IPS DF 6.9 (cell line): Measurements from ENCODE around the gene DNAJC1.

Experiments
- DNase-seq: peaks from one replicate; pipeline ENCODE4 v3.0.0-alpha.2; 2013; ENCODE audit warnings: low read depth, low spot score
- H3K27ac ChIP-seq: one replicate; pipeline ENCODE4 v1.5.1; 2013; ENCODE audit warnings: low read length, control low read depth
- H3K27me3 ChIP-seq: 2 replicates; pipeline ENCODE4 v1.6.1; 2013; ENCODE audit warnings: mild to moderate bottlenecking, low read length; ENCODE audit not compliant: control insufficient read depth, insufficient read depth
- H3K36me3 ChIP-seq: 2 replicates; pipeline ENCODE4 v1.6.1; 2013; ENCODE audit warnings: low read length; ENCODE audit not compliant: control insufficient read depth, insufficient read depth
- H3K4me1 ChIP-seq: 2 replicates; pipeline ENCODE4 v1.6.1; 2013; ENCODE audit warnings: low read length; ENCODE audit not compliant: control insufficient read depth, insufficient read depth
- H3K4me3 ChIP-seq: 2 replicates; pipeline ENCODE4 v1.5.1; 2013; ENCODE audit warnings: mild to moderate bottlenecking, low read length
- H3K9me3 ChIP-seq: 2 replicates; pipeline ENCODE4 v1.6.1; 2013; ENCODE audit warnings: low read length, inconsistent platforms; ENCODE audit not compliant: control insufficient read depth, insufficient read depth
- WGBS: extraction: QIAGEN DNeasy Blood & Tissue Kit; methylation state at CpG from one replicate; pipeline ENCODE4 v1.1.7; 2013; ENCODE audit warnings: mixed read lengths, missing lambda C conversion rate; ENCODE audit not compliant: insufficient read length, insufficient coverage; 5-methylcytosine and 5-hydroxymethylcytosine counted together

The DNAJC1 gene

DNA sequence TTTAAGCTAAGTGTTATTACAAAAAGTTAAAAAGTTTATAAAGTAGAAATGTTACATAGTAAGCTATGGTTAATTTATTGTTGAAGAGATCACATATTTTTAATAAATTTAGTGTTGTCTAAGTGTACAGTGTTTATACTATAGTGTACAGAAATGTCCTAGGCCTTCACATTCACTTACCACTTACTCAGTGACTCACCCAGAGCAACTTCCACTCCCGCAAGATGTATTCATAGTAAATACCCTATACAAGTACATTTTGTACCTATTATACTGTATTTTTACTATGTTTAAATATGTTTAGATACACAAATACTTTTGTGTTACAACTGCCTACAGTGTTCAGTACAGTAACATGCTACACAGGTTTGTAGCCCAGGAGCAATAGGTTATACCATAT, 69.2 kb downstream of the DNAJC1 start:
- H3K27ac ChIP-seq: no peak overlapping the region
- no peaks in the 10 kb centered on the region for H3K27me3 ChIP-seq
- H3K9me3 ChIP-seq: no peaks in the 10 kb centered on the region
- WGBS: no CpG with 5 or more reads among the region's 1 CpG
- H3K36me3 ChIP-seq: no peaks in the 10 kb centered on the region
- H3K4me3 ChIP-seq: no peak overlapping the region
- DNase-seq: no peak
- H3K4me1 ChIP-seq: no peaks in the 10 kb centered on the region

DNA sequence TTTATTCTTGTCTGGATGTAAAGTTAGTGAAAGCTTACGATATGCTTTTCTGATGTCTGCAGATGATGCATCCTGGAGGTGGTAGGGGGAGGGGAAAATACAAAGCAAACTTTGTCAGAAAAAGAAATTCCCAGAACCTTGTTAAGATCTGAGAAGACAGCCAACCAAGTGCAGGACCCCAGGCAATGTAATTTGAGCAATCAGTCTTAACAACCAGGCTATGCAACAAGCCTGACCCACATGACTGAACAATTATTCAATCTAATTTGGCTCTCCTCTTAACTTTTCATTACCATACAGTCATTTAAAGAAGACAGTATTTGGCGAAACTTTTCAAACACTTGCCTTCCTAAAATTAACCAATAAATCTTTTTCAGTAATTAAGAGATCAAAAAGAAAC, 74.5 kb downstream of the DNAJC1 start:
- 100% methylated on average over 1 of the region's 2 CpGs for WGBS

DNA sequence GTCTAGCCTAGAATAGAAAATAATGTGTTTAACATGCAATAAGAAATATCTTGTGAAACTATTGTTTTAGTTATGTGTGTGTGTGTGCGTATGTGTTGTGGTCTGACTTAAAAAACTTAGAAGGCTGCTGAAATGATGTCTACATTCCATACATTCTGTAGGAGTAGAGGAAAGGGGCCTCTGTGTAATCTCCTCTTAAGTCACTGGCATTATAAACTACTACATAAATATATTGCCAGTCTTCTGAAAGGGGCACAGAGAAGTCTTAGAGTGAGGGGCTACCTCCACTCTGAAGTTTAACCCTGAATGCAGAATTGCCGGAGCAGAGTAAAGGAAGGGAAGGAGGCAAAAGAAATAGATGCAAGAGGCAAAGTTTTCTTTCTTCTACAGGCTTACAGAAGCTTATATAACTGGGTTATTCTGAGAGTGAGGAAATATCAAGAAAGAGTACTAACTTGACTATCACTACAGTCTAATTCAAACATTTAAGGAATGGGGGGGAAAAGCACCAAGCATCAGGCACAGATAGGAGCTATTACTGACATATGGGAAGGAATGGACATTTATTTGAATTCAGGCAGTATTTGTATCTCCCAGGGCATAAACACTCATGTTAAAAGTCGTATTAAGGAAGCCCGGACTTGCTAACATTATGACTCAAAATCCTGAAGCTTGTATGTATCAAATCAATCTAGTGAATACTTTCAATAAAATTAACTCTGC, 75.7 kb downstream of the DNAJC1 start:
- H3K27ac ChIP-seq: no peak overlapping the region
- no peak for DNase-seq
- peaks cover 2% of the 10 kb centered on the region for H3K4me1 ChIP-seq
- no peaks in the 10 kb centered on the region for H3K36me3 ChIP-seq
- no peaks in the 10 kb centered on the region for H3K9me3 ChIP-seq
- no peak overlapping the region for H3K4me3 ChIP-seq
- H3K27me3 ChIP-seq: no peaks in the 10 kb centered on the region
- WGBS: no CpG with 5 or more reads among the region's 4 CpGs

More for the DNA sequence above, 74.5 kb downstream of the DNAJC1 start:
- H3K36me3 ChIP-seq: no peaks in the 10 kb centered on the region
- H3K27ac ChIP-seq: no peak overlapping the region
- H3K9me3 ChIP-seq: no peaks in the 10 kb centered on the region
- H3K4me1 ChIP-seq: peaks cover 2% of the 10 kb centered on the region
- no peak overlapping the region for H3K4me3 ChIP-seq
- DNase-seq: no peak
- H3K27me3 ChIP-seq: no peaks in the 10 kb centered on the region

DNA sequence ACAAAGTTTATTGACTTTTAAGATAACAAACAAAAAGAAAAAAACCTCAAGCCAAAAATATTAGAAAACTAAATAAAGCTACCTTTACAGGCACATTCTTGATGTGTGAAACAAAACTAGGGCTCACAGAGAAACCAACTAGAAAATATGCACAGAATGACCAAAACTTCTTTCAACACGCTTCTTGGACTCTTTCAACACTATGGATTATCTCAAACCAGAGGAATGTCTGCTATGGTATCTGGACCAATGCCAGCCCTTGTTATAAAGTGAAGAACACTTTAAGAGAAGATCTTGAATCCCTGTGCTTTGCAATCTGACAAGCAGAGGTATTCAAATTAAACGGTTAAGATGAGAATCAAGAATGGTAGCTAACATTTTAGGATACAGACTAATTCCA, 76.6 kb downstream of the DNAJC1 start:
- WGBS: no CpG with 5 or more reads among the region's 2 CpGs
- no peak overlapping the region for H3K27ac ChIP-seq
- no peak for DNase-seq
- no peaks in the 10 kb centered on the region for H3K9me3 ChIP-seq
- H3K36me3 ChIP-seq: no peaks in the 10 kb centered on the region
- H3K4me1 ChIP-seq: peaks cover 2% of the 10 kb centered on the region
- no peaks in the 10 kb centered on the region for H3K27me3 ChIP-seq
- no peak overlapping the region for H3K4me3 ChIP-seq

DNA sequence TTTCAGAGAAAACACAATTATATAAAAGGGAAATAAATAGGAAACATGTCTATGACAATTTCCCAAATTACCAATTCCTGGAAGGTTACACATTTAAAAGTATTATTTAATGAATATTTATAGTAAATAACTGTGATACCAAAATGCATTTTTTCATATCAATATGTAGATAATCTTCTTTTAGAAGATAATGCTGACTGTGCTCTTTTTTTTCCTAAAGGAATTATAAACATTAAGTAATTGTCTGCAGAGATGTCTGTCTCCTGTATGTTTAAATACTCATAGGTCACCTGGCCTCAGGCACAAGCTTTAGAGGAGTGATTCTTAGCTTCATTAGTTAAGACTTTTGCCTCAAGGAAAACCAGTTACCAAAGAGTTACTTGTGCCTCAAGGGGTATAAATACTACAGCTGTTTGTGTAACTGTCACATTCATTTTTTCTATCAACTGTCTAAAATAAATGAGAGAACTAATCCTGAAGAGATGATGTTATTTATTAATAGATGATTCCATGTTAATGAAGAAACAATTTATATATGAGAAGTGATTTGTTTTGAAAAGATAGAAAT, 77.1 kb downstream of the DNAJC1 start:
- peaks cover 2% of the 10 kb centered on the region for H3K4me1 ChIP-seq
- H3K4me3 ChIP-seq: no peak overlapping the region
- H3K36me3 ChIP-seq: no peaks in the 10 kb centered on the region
- DNase-seq: no peak
- H3K27me3 ChIP-seq: no peaks in the 10 kb centered on the region
- H3K9me3 ChIP-seq: no peaks in the 10 kb centered on the region
- H3K27ac ChIP-seq: no peak overlapping the region

DNA sequence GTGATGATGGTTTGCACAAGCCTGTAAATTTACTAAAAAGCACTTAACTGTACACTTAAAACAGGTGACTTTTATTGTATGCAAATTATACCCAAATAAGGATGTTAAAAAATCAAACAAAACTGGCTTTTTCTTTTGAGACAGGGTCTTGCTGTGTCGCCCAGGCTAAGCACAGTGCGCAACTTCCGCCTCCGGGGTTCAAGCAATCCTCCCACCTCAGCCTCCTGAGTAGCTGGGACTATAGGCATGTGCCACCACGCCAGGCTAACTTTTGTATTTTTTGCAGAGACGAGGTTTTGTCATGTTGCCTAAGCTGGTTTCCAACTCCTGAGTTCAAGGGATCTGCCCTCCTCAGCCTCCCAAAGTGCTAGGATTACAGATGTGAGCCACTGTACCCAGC, 77.7 kb downstream of the DNAJC1 start:
- no CpG with 5 or more reads among the region's 6 CpGs for WGBS

DNA sequence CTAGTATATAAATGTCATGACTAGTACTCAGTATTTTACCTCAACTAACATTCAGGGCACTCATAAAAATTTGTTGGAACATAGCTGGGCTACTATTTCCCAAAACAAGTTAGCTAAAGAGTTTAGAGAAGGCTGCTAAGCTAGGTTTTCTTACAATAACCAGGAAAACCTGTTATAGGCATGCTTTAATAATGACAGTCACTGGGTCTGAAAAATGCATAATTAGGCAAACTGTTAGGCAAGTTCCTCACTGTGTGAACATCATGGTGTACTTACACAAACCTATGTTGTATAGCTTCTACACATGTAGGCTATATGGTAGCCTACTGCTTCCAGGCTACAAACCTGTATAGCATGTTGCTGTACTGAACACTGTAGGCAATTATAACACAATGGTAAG, 79.0 kb downstream of the DNAJC1 start:
- Histone ChIP-seq H3K36me3 (no peaks in the 10 kb centered on the region), H3K4me3 (no peak overlapping the region), H3K9me3 (no peaks in the 10 kb centered on the region), H3K27me3 (no peaks in the 10 kb centered on the region), H3K27ac (no peak overlapping the region), H3K4me1 (peaks cover 2% of the 10 kb centered on the region)
- no peak for DNase-seq

More for the DNA sequence above, 77.7 kb downstream of the DNAJC1 start:
- Histone ChIP-seq H3K9me3 (no peaks in the 10 kb centered on the region), H3K4me3 (no peak overlapping the region), H3K27me3 (no peaks in the 10 kb centered on the region), H3K27ac (no peak overlapping the region), H3K4me1 (peaks cover 2% of the 10 kb centered on the region), H3K36me3 (no peaks in the 10 kb centered on the region)
- DNase-seq: no peak

DNA sequence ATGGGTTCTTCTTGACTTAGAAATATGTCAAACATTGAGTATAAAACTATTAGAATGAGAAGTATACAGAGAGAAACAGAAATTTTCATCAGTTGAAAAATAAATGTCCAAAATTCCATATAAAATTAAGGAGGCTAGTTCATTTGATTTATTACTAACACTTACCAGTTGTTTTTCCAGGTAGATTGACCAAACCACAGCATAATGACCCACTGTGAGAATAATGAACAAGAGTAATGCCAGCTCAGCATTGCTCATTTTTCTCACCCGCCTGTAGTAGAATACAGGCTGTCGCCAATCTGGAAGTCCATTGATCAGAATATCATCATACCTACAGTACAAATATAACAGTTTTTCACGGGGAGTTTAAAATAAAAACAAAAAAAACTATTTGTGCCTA, 82.9 kb downstream of the DNAJC1 start:
- no peak for DNase-seq
- no peaks in the 10 kb centered on the region for H3K36me3 ChIP-seq

DNA sequence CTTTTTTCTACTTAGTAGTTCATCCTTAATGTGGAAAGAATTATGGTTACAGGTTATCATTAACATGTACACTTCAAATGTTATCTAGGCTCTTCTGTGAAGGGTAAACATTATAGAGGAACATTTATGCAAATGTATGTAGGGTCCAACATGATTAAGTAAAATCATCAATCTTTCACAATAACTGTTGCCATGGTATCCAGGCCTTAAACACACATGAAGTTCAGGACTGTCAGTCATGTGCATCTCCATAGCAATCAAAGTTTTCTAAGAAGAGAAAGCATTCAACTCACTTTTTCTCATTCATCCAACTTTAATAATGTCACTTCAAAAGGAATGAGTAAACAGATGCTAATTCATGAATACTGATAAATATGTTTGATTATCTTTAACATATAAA, 83.6 kb downstream of the DNAJC1 start:
- no peak overlapping the region for H3K4me3 ChIP-seq
- no peak for DNase-seq

More for the DNA sequence above, 82.9 kb downstream of the DNAJC1 start:
- Histone ChIP-seq H3K4me1 (no peaks in the 10 kb centered on the region), H3K9me3 (no peaks in the 10 kb centered on the region), H3K27ac (no peak overlapping the region), H3K27me3 (no peaks in the 10 kb centered on the region), H3K4me3 (no peak overlapping the region)
- WGBS: no CpG with 5 or more reads among the region's 3 CpGs

DNA sequence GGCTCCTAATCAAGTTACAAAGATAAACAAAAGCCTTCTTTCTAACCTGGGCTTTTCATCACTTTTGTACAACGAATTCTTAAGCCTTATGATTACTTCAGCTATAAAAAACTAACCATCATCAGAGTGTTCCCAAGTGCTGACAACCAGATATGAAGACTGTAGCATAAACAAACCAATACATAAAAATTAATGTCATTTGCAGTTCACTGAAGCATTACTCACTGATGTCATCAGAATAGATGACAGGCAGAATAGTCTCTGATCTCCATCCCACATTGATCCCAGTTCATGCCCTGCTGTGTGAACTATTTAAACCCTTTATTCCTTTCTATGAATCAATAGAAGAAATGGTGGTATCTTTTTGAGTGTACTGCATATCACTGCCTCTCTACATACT, 84.4 kb downstream of the DNAJC1 start:
- Histone ChIP-seq H3K27ac (no peak overlapping the region), H3K4me1 (no peaks in the 10 kb centered on the region), H3K4me3 (no peak overlapping the region), H3K9me3 (no peaks in the 10 kb centered on the region), H3K27me3 (no peaks in the 10 kb centered on the region), H3K36me3 (no peaks in the 10 kb centered on the region)
- WGBS: no CpG with 5 or more reads among the region's 1 CpG
- no peak for DNase-seq

More for the DNA sequence above, 83.6 kb downstream of the DNAJC1 start:
- Histone ChIP-seq H3K4me1 (no peaks in the 10 kb centered on the region), H3K27ac (no peak overlapping the region), H3K36me3 (no peaks in the 10 kb centered on the region), H3K9me3 (no peaks in the 10 kb centered on the region), H3K27me3 (no peaks in the 10 kb centered on the region)

DNA sequence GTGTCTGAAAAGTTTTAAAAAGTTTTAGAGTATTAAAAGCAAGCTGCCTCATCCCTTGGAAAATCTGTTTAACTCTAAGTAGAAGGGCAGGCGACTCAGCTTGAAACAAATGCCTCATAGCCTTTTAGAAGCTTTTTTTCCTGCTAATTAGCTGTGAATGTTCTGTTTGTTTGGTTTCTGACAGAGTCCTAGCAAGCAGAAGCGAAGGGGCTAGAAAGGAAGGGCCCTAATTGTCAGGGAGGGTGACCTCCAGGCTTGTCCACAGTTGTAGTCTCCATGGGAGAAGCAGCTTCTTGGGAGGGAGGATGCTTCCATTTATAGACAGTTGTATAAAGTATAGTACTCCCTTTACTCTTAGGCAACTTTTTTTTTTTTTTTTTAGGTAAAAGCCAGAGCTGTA, 90.9 kb downstream of the DNAJC1 start:
- DNase-seq: no peak
- H3K27ac ChIP-seq: no peak overlapping the region
- no peaks in the 10 kb centered on the region for H3K36me3 ChIP-seq
- H3K4me1 ChIP-seq: no peaks in the 10 kb centered on the region
- H3K9me3 ChIP-seq: no peaks in the 10 kb centered on the region
- H3K4me3 ChIP-seq: no peak overlapping the region
- H3K27me3 ChIP-seq: no peaks in the 10 kb centered on the region
- WGBS: no CpG with 5 or more reads among the region's 2 CpGs
